ENCODE measurements around the gene MGAT4B.

DNA sequence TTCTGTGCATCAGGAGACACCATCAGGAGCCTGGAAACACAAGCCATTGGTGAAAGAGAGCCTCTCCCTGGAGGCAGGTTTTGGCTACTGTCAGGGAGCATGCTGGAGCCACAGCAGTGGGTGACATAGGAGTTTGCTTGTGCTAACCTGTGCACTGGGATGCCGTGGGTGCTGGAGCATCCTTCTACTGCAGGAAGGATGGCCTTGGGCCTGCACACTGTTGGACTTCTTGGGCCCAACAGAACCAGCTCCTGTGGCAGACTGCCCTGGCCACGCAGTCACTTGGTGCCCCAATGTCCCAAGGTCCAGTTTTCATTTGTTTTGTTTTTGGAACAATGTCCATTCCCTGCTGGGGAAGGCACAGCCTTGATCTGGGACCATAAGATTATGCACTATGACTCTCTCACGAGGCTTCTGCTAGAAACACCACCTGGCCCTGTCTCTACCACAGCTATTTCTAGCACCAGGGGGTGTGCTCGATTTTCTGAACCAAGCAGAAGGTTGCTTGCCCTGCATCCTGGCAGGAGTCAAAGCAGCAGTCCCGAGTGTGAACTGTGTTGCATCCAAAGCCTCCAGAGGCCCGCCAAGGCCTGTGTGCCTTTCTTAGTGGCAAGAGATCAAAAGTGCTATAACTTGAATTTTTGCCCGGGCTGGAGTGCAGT, 18.3 kb downstream of the MGAT4B start:
- TF ChIP-seq, protein P1, sequence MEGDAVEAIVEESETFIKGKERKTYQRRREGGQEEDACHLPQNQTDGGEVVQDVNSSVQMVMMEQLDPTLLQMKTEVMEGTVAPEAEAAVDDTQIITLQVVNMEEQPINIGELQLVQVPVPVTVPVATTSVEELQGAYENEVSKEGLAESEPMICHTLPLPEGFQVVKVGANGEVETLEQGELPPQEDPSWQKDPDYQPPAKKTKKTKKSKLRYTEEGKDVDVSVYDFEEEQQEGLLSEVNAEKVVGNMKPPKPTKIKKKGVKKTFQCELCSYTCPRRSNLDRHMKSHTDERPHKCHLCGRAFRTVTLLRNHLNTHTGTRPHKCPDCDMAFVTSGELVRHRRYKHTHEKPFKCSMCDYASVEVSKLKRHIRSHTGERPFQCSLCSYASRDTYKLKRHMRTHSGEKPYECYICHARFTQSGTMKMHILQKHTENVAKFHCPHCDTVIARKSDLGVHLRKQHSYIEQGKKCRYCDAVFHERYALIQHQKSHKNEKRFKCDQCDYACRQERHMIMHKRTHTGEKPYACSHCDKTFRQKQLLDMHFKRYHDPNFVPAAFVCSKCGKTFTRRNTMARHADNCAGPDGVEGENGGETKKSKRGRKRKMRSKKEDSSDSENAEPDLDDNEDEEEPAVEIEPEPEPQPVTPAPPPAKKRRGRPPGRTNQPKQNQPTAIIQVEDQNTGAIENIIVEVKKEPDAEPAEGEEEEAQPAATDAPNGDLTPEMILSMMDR (conservative IDR thresholded peaks at IDR 0.05): no peak
- TF ChIP-seq ZFX (IDR thresholded peaks at IDR 0.05): no peak
